H9 (cell line): Measurements from ENCODE around the gene C3orf62. TPM values are rescaled to one million over a fixed set of nuclear protein-coding genes. Genes with fewer than 3 reads are reported as not detected.

Experiments
- DNase-seq: peaks from one replicate; pipeline ENCODE4 v3.0.0-alpha.2; 2017
- H2AFZ ChIP-seq: one replicate; pipeline ENCODE4 v1.6.1; 2013; ENCODE audit warnings: mild to moderate bottlenecking, low read length, control low read depth, moderate library complexity
- H2AK5ac ChIP-seq: 2 replicates; pipeline ENCODE4 v1.6.1; 2013; ENCODE audit warnings: low read length, control low read depth, mixed read lengths; ENCODE audit not compliant: insufficient read length
- H2BK120ac ChIP-seq: one replicate; pipeline ENCODE4 v1.6.1; 2013; ENCODE audit warnings: low read depth, mild to moderate bottlenecking, low read length, control low read depth, inconsistent platforms; ENCODE audit not compliant: poor library complexity, severe bottlenecking
- H2BK12ac ChIP-seq: 2 replicates; pipeline ENCODE4 v1.6.1; 2013; ENCODE audit warnings: low read length, control low read depth, mixed read lengths, low read depth; ENCODE audit not compliant: insufficient read length
- H2BK15ac ChIP-seq: 2 replicates; pipeline ENCODE4 v1.6.1; 2013; ENCODE audit warnings: low read depth, low read length, control low read depth
- H2BK20ac ChIP-seq: one replicate; pipeline ENCODE4 v1.6.1; 2013; ENCODE audit warnings: low read depth, mild to moderate bottlenecking, low read length, control low read depth, inconsistent platforms; ENCODE audit not compliant: poor library complexity, severe bottlenecking
- H2BK5ac ChIP-seq: 2 replicates; pipeline ENCODE4 v1.6.1; 2013; ENCODE audit warnings: low read length, control low read depth, mixed read lengths; ENCODE audit not compliant: insufficient read length
- H3K14ac ChIP-seq: 2 replicates; pipeline ENCODE4 v1.6.1; 2013; ENCODE audit warnings: low read length, control low read depth; ENCODE audit not compliant: insufficient read depth
- H3K18ac ChIP-seq: 2 replicates; pipeline ENCODE4 v1.6.1; 2013; ENCODE audit warnings: low read depth, mild to moderate bottlenecking, mixed read lengths, low read length, control low read depth; ENCODE audit not compliant: insufficient read length
- H3K23ac ChIP-seq: 2 replicates; pipeline ENCODE4 v1.6.1; 2013; ENCODE audit warnings: low read length, control low read depth, mixed read lengths, low read depth; ENCODE audit not compliant: insufficient read length
- H3K23me2 ChIP-seq: 2 replicates; pipeline ENCODE4 v1.6.1; 2013; ENCODE audit warnings: low read depth, mild to moderate bottlenecking, mixed read lengths, low read length, control low read depth; ENCODE audit not compliant: insufficient read length, poor library complexity, severe bottlenecking
- H3K27ac ChIP-seq: 2 replicates; pipeline ENCODE4 v1.5.1; 2013; ENCODE audit warnings: low read length, control low read depth, mixed read lengths, low read depth; ENCODE audit not compliant: insufficient read length
- H3K27me3 ChIP-seq: 2 replicates; pipeline ENCODE4 v1.6.1; 2013; ENCODE audit warnings: low read length, control low read depth, inconsistent platforms; ENCODE audit not compliant: insufficient read depth
- H3K4ac ChIP-seq: 2 replicates; pipeline ENCODE4 v1.6.1; 2013; ENCODE audit warnings: low read depth, mild to moderate bottlenecking, control low read depth, inconsistent platforms, low read length, moderate library complexity
- H3K4me1 ChIP-seq: 2 replicates; pipeline ENCODE4 v1.6.1; 2013; ENCODE audit warnings: low read length, control low read depth, inconsistent platforms; ENCODE audit not compliant: insufficient read depth
- H3K4me2 ChIP-seq: 2 replicates; pipeline ENCODE4 v1.6.1; 2013; ENCODE audit warnings: low read length, control low read depth, mixed read lengths; ENCODE audit not compliant: insufficient read length, insufficient read depth
- H3K56ac ChIP-seq: 2 replicates; pipeline ENCODE4 v1.6.1; 2013; ENCODE audit warnings: low read depth, mild to moderate bottlenecking, mixed read lengths, low read length, control low read depth; ENCODE audit not compliant: insufficient read length
- H3K79me1 ChIP-seq: 2 replicates; pipeline ENCODE4 v1.6.1; 2013; ENCODE audit warnings: low read depth, mild to moderate bottlenecking, moderate library complexity, low read length, control low read depth, inconsistent platforms; ENCODE audit not compliant: insufficient read depth, poor library complexity, severe bottlenecking
- H3K79me2 ChIP-seq: 2 replicates; pipeline ENCODE4 v1.6.1; 2013; ENCODE audit warnings: low read length, control low read depth, inconsistent platforms; ENCODE audit not compliant: insufficient read depth
- H3K9ac ChIP-seq: 2 replicates; pipeline ENCODE4 v1.6.1; 2013; ENCODE audit warnings: low read length, control low read depth, mixed read lengths; ENCODE audit not compliant: insufficient read length; ENCODE audit errors: extremely low read depth
- H3K9me3 ChIP-seq: one replicate; pipeline ENCODE4 v1.6.1; 2013; ENCODE audit warnings: low read depth, low read length, inconsistent platforms; ENCODE audit not compliant: control insufficient read depth
- H3T11ph ChIP-seq: one replicate; pipeline ENCODE4 v1.6.1; 2013; ENCODE audit warnings: mild to moderate bottlenecking, low read length, control low read depth, inconsistent platforms
- H4K20me1 ChIP-seq: one replicate; pipeline ENCODE4 v1.6.1; 2013; ENCODE audit not compliant: control insufficient read depth, insufficient read length, insufficient read depth
- H4K5ac ChIP-seq: 2 replicates; pipeline ENCODE4 v1.6.1; 2013; ENCODE audit warnings: low read depth, mild to moderate bottlenecking, mixed read lengths, low read length, control low read depth; ENCODE audit not compliant: insufficient read length
- H4K8ac ChIP-seq: replicated peaks from 2 replicates; pipeline ENCODE4 v1.6.1; 2013; ENCODE audit warnings: low read length, control low read depth, mixed read lengths, low read depth; ENCODE audit not compliant: insufficient read length
- H4K91ac ChIP-seq: 2 replicates; pipeline ENCODE4 v1.6.1; 2013; ENCODE audit warnings: low read depth, mild to moderate bottlenecking, moderate library complexity, mixed read lengths, low read length, control low read depth; ENCODE audit not compliant: insufficient read length
- H3K27ac Mint-ChIP-seq, 3 experiments: 2 replicates in 2 of 3; 3 replicates in 1 of 3; pipeline ENCODE4 v1.8.0; 2020 to 2021; ENCODE audit warnings: mixed read lengths in 3 of 3, mild to moderate bottlenecking in 1 of 3, moderate library complexity in 1 of 3
- H3K27me3 Mint-ChIP-seq: 2 replicates; pipeline ENCODE4 v1.8.0; 2021; ENCODE audit warnings: low read depth, mild to moderate bottlenecking, moderate library complexity, mixed read lengths
- H3K36me3 Mint-ChIP-seq, 3 experiments: 2 replicates in 2 of 3; 3 replicates in 1 of 3; pipeline ENCODE4 v1.8.0; 2020 to 2021; ENCODE audit warnings: low read depth in 3 of 3, mixed read lengths in 3 of 3; ENCODE audit not compliant: insufficient read depth in 1 of 3
- H3K4me1 Mint-ChIP-seq, 2 experiments: 2 replicates each; pipeline ENCODE4 v1.8.0; 2020; ENCODE audit warnings: mixed read lengths in 2 of 2
- H3K4me3 Mint-ChIP-seq, 2 experiments: 2 replicates in 1 of 2; 3 replicates in 1 of 2; pipeline ENCODE4 v1.8.0; 2020 to 2021; ENCODE audit warnings: mild to moderate bottlenecking in 2 of 2, mixed read lengths in 2 of 2, moderate library complexity in 1 of 2
- H3K9me3 Mint-ChIP-seq, 2 experiments: 2 replicates in 1 of 2; 3 replicates in 1 of 2; pipeline ENCODE4 v1.8.0; 2020; ENCODE audit warnings: mild to moderate bottlenecking in 2 of 2, mixed read lengths in 2 of 2, moderate library complexity in 1 of 2
- WGBS: extraction: QIAGEN DNeasy Blood & Tissue Kit; methylation state at CpG from one replicate; pipeline ENCODE4 v1.1.7; 2013; ENCODE audit warnings: missing lambda C conversion rate, low lambda C conversion rate, mixed read lengths; ENCODE audit not compliant: insufficient read length; ENCODE audit errors: extremely low coverage; 5-methylcytosine and 5-hydroxymethylcytosine counted together
- total RNA-seq: library from RNA; stranded (reverse); gene quantifications from 2 replicates; pipeline ENCODE4 v1.2.1, GENCODE V29; 2021
- TF ChIP-seq, protein P1 (sequence below): fragments of 200-600 bp; sonication (generic); conservative IDR thresholded peaks from 3 replicates; pipeline ENCODE4 v1.8.0; 2021; ENCODE audit warnings: antibody characterized with exemption, mild to moderate bottlenecking

The C3orf62 gene
- total RNA-seq, 1 experiment from 2014 or later, result 4.5 TPM

GRCh38 chr3:49255718-49256511 lies 21.1 kb downstream of the C3orf62 start:
- Mint-ChIP-seq H3K4me1 (peaks cover 3 to 6% of the 10 kb centered on the region in 2 experiments), H3K4me3 (no peak overlapping the region), H3K27ac (peak overlapping the region in 1 of 3 experiments; percentile 53; a peak in 1 of 7 replicates), H3K36me3 (no peaks in the 10 kb centered on the region), H3K27me3 (no peaks in the 10 kb centered on the region), H3K9me3 (no peaks in the 10 kb centered on the region)
- no peak overlapping the region for H2BK20ac ChIP-seq
- DNase-seq, result no peak
- no peak overlapping the region for H3K9ac ChIP-seq
- H2BK120ac ChIP-seq, result no peak overlapping the region
- WGBS, result no CpG with 5 or more reads among the region's 6 CpGs
- H3K4me1 ChIP-seq, result no peaks in the 10 kb centered on the region
- no peak overlapping the region for H3K18ac ChIP-seq
- no peaks in the 10 kb centered on the region for H3K23me2 ChIP-seq
- no peak overlapping the region for H3K56ac ChIP-seq
- H2AK5ac ChIP-seq, result no peak overlapping the region
- H3K4ac ChIP-seq, result no peak overlapping the region
- H4K91ac ChIP-seq, result no peak overlapping the region
- H3K27ac ChIP-seq, result no peak overlapping the region
- no peak overlapping the region for H2BK5ac ChIP-seq
- H4K20me1 ChIP-seq, result no peaks in the 10 kb centered on the region
- H2BK15ac ChIP-seq, result no peak overlapping the region
- TF ChIP-seq, protein P1, sequence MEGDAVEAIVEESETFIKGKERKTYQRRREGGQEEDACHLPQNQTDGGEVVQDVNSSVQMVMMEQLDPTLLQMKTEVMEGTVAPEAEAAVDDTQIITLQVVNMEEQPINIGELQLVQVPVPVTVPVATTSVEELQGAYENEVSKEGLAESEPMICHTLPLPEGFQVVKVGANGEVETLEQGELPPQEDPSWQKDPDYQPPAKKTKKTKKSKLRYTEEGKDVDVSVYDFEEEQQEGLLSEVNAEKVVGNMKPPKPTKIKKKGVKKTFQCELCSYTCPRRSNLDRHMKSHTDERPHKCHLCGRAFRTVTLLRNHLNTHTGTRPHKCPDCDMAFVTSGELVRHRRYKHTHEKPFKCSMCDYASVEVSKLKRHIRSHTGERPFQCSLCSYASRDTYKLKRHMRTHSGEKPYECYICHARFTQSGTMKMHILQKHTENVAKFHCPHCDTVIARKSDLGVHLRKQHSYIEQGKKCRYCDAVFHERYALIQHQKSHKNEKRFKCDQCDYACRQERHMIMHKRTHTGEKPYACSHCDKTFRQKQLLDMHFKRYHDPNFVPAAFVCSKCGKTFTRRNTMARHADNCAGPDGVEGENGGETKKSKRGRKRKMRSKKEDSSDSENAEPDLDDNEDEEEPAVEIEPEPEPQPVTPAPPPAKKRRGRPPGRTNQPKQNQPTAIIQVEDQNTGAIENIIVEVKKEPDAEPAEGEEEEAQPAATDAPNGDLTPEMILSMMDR, result no peak
- H4K8ac ChIP-seq, result no peak overlapping the region
- H3K27me3 ChIP-seq, result no peaks in the 10 kb centered on the region
- H3K4me2 ChIP-seq, result no peak overlapping the region
- H3K9me3 ChIP-seq, result no peaks in the 10 kb centered on the region
- no peak overlapping the region for H3K14ac ChIP-seq
- H3K79me1 ChIP-seq, result no peaks in the 10 kb centered on the region
- no peak overlapping the region for H4K5ac ChIP-seq
- no peaks in the 10 kb centered on the region for H3K79me2 ChIP-seq
- no peak overlapping the region for H2BK12ac ChIP-seq
- no peak overlapping the region for H3K23ac ChIP-seq
- H2AFZ ChIP-seq, result no peak overlapping the region
- H3T11ph ChIP-seq, result no peak overlapping the region
